Right lobe of liver (tissue), 4 donors: ENCODE data around the gene MAG.

Experiments
- CTCF ChIP-seq, 4 donors: fragments of 200-600 bp in 3 of 4; fragments of 450-650 bp in 1 of 4; IDR thresholded peaks; one replicate each; pipeline versions ENCODE4 v1.5.1 to v1.8.0; 2016 to 2022; ENCODE audit warnings: antibody characterized with exemption in 4 of 4, mild to moderate bottlenecking in 2 of 4
- POLR2A ChIP-seq: fragments of 450-650 bp; IDR thresholded peaks from one replicate; pipeline ENCODE4 v1.6.1; 2017; ENCODE audit warnings: antibody characterized with exemption, mild to moderate bottlenecking
- donor health status: DM: no; HTN: no; CAD: no.
- donor health status: DM: no; HTN: no; CAD: no.
- donor health status: DM: no; HTN: yes; CAD: no.

GRCh38 chr19:35360880-35361420 is 69.0 kb downstream of the MAG start:
- TF ChIP-seq CTCF (IDR thresholded peaks at IDR 0.05) = no peak
- no peak for TF ChIP-seq POLR2A
